A172 (cell line): ENCODE data around the gene BOD1L1. TPM values are rescaled to one million over a fixed set of nuclear protein-coding genes. Genes with fewer than 3 reads are reported as not detected.

ENCODE experiments used
- DNase-seq: peaks from one replicate; pipeline ENCODE4 v3.0.0-alpha.2; 2015; ENCODE audit warnings: low spot score
- total RNA-seq: library from RNA; depleted of rRNA; stranded (reverse); fragments of >200 nt; shearing (Covaris generic); gene quantifications from 2 replicates; pipeline ENCODE4 v1.2.3, GENCODE V29; 2014; rRNA removed

BOD1L1 gene
- total RNA-seq, 1 experiment from 2014 or later = 13.3 TPM

GRCh38 chr4:13525606-13526281 is 101.8 kb downstream of the BOD1L1 start:
- no peak for DNase-seq

GRCh38 chr4:13524504-13525243 is 102.9 kb downstream of the BOD1L1 start:
- no peak for DNase-seq

GRCh38 chr4:13523591-13524503 is 103.7 kb downstream of the BOD1L1 start:
- no peak for DNase-seq

- no peak for DNase-seq
Measured at GRCh38 chr4:13523105-13523477, 104.4 kb downstream of the BOD1L1 start.

GRCh38 chr4:13522282-13523104 is 105.0 kb downstream of the BOD1L1 start:
- no peak for DNase-seq

GRCh38 chr4:13521047-13521446 is 106.5 kb downstream of the BOD1L1 start:
- no peak for DNase-seq

Other genes with a start within 250 kb of the BOD1L1 start
- 26.5 and 34.8 TPM in 2 replicates for gene RAB28, start 143.4 kb downstream of the BOD1L1 start, total RNA-seq
- gene NKX3-2, start 83.2 kb downstream of the BOD1L1 start, total RNA-seq = 0.03 and 0.55 TPM in 2 replicates